ENCODE results near the gene ATCAY.

DNA sequence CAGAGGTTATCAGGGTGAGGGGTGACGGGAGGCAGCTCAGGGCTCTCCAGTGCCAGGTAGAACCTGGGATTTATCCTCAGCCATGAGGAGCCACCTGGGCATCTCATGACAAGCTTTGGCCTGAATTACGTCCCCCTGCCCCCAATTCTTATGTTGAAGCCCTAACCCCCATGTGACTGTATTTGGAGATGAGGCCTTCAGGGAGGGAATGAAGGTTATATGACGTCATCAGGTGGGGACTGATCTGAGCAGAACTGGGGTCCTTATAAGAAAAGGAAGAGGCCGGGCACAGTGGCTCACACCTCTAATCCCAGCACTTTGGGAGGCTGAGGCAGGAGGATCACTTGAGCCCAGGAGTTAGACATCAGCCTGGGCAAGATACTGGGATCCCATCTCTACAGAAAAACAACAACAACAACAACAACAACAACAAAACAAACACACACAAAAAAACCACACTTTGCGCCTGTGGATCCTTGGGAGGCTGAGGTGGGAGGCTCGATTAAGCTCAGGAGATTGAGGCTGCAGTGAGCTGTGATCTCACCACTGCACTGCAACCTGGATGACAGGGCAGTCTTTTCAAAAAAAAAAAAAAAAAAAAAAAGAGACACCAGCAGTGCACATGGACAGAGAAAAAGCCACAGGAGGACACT, 30.0 kb upstream of the ATCAY start:
- TF ChIP-seq POLR2A (IDR thresholded peaks at IDR 0.05) = no peak
- TF ChIP-seq, protein P1, sequence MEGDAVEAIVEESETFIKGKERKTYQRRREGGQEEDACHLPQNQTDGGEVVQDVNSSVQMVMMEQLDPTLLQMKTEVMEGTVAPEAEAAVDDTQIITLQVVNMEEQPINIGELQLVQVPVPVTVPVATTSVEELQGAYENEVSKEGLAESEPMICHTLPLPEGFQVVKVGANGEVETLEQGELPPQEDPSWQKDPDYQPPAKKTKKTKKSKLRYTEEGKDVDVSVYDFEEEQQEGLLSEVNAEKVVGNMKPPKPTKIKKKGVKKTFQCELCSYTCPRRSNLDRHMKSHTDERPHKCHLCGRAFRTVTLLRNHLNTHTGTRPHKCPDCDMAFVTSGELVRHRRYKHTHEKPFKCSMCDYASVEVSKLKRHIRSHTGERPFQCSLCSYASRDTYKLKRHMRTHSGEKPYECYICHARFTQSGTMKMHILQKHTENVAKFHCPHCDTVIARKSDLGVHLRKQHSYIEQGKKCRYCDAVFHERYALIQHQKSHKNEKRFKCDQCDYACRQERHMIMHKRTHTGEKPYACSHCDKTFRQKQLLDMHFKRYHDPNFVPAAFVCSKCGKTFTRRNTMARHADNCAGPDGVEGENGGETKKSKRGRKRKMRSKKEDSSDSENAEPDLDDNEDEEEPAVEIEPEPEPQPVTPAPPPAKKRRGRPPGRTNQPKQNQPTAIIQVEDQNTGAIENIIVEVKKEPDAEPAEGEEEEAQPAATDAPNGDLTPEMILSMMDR (IDR thresholded peaks at IDR 0.05) = no peak

All from esophagus squamous epithelium (tissue), 4 donors.